HG03354 (cell line): ENCODE results near the gene BPTF.
"Not testable (repeated sequence)": the region's sequence is repeated elsewhere in the genome, so short reads cannot be mapped to it uniquely, and the experiment has no call there.

Experiments
- ATAC-seq: cut with Tn5 transposase; IDR thresholded peaks from one replicate; pipeline ENCODE4 v1.9.1; 2021; ENCODE audit warnings: mild to moderate bottlenecking; ENCODE audit not compliant: unreplicated experiment, poor library complexity, severe bottlenecking

BPTF gene

GRCh38 chr17:67824735-67825626 is at the start of gene BPTF:
Gene BPTF, plus strand, starts transcription at chr17:67825503. Its CDS starts 222 bp downstream, at chr17:67825725.
- ATAC-seq: peak; percentile 86

- ATAC-seq: no peak
Observed at GRCh38 chr17:67779098-67779672, 46.1 kb upstream of the BPTF start.

GRCh38 chr17:67784364-67785121 is 40.8 kb upstream of the BPTF start:
- ATAC-seq: no peak

GRCh38 chr17:67785122-67785477 is 40.2 kb upstream of the BPTF start:
- ATAC-seq: no peak

- no peak for ATAC-seq
Observed at GRCh38 chr17:67785504-67785903, 39.8 kb upstream of the BPTF start.

GRCh38 chr17:67800495-67800928 is 24.8 kb upstream of the BPTF start:
- ATAC-seq: peak; percentile 89

GRCh38 chr17:67801626-67802175 is 23.6 kb upstream of the BPTF start:
- no peak for ATAC-seq

- no peak for ATAC-seq
Observed at GRCh38 chr17:67810464-67810863, 14.8 kb upstream of the BPTF start.

GRCh38 chr17:67812380-67812779 is 12.9 kb upstream of the BPTF start:
- not testable (repeated sequence) for ATAC-seq

GRCh38 chr17:67813803-67814180 is 11.5 kb upstream of the BPTF start:
- no peak for ATAC-seq

- peak; percentile 76 for ATAC-seq
Observed at GRCh38 chr17:67818110-67819002, 6.9 kb upstream of the BPTF start.

GRCh38 chr17:67819722-67820121 is 5.6 kb upstream of the BPTF start:
- no peak for ATAC-seq

GRCh38 chr17:67821871-67822367 is 3.4 kb upstream of the BPTF start:
- no peak for ATAC-seq

GRCh38 chr17:67825627-67826601 is 611 bp downstream of the BPTF start:
- ATAC-seq: peak; percentile 48

GRCh38 chr17:67829331-67829730 is 4.0 kb downstream of the BPTF start:
- ATAC-seq: no peak

- no peak for ATAC-seq
Observed at GRCh38 chr17:67830440-67830839, 5.1 kb downstream of the BPTF start.

GRCh38 chr17:67831268-67831667 is 6.0 kb downstream of the BPTF start:
- ATAC-seq: no peak

GRCh38 chr17:67833134-67833533 is 7.8 kb downstream of the BPTF start:
- no peak for ATAC-seq
